ENCODE results near the gene FANCE.
A peak's percentile ranks its signal among the peaks of the same experiment; 100 is the strongest.

FANCE gene, protein sequence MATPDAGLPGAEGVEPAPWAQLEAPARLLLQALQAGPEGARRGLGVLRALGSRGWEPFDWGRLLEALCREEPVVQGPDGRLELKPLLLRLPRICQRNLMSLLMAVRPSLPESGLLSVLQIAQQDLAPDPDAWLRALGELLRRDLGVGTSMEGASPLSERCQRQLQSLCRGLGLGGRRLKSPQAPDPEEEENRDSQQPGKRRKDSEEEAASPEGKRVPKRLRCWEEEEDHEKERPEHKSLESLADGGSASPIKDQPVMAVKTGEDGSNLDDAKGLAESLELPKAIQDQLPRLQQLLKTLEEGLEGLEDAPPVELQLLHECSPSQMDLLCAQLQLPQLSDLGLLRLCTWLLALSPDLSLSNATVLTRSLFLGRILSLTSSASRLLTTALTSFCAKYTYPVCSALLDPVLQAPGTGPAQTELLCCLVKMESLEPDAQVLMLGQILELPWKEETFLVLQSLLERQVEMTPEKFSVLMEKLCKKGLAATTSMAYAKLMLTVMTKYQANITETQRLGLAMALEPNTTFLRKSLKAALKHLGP

DNA sequence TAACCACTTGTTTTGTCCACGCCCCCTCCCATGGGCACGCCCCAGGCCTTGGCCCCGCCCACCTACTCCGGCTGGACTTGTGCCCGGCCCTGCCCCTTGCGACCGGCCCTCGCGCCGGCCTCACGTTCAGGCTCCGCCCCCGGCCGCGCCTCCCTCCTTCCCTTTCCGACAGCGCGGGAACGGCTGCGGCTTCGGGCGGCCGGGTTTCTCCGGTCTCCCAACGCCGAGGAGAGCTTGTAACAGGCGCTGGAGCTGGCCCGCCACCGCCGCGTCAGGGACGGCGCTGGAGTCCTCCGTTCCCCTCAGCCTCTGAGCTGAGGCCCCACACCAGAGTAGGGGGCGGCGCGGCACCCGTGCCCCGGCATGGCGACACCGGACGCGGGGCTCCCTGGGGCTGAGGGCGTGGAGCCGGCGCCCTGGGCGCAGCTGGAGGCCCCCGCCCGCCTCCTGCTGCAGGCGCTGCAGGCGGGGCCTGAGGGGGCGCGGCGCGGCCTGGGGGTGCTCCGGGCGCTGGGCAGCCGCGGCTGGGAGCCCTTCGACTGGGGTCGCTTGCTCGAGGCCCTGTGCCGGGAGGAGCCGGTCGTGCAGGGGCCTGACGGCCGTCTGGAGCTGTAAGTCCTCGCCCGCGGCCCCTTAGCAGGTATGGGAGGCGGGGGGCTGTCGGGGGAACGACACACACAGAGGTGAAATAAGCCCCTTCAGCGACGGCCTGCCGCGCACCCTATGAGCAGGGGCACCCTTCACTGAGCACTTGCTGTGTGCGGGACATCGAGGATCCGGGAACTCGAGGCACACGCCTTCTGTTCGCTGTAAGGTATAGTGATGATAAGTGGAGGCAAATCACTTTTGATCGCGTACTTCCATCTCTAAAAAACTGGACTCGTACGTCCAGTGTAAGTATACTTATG is at the start of gene FANCE:
Gene FANCE (plus strand): TSS at position 156 of the 908 bp plus-strand sequence. CDS start 208 bp downstream, at position 364.
- H3K27ac ChIP-seq (ENCODE audit: low read depth, low read length): peak within 1 kb of the TSS; percentile 27
- peaks cover 2% of the 10 kb centered on the region for H3K36me3 ChIP-seq (ENCODE audit: control insufficient read depth, insufficient read depth, low read length)
- no peaks in the 10 kb centered on the region for H3K27me3 ChIP-seq (ENCODE audit: control insufficient read depth, insufficient read depth, low read length)
- peak within 1 kb of the TSS; percentile 63 for H3K4me3 ChIP-seq (ENCODE audit: low read length)
- peaks cover 7% of the 10 kb centered on the region for H3K4me1 ChIP-seq (ENCODE audit: control insufficient read depth, insufficient read depth, low read length)
- peak within 1 kb of the TSS; percentile 21 for H3K9ac ChIP-seq (ENCODE audit: low read length)

DNA sequence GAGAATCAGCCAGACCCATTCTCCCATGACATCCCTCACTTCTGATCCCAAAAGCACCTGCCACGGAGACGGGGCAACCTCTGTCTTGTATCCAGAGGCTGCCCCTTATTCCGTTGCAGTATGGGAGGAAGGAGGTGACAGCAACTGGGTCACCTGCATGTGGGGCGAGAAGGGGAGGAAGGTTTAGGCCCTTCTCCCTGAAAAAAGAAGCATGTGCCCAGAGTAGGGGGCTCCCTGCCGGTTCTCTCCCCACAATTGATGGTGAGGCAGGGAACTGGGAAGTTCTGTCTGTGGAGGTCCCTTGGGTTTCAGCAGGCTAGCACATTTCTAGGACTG is 49.3 kb upstream of the FANCE start:
- no peak overlapping the region for H3K4me3 ChIP-seq (ENCODE audit: low read length)
- no peaks in the 10 kb centered on the region for H3K4me1 ChIP-seq (ENCODE audit: control insufficient read depth, insufficient read depth, low read length)
- no peak overlapping the region for H3K9ac ChIP-seq (ENCODE audit: low read length)
- no peaks in the 10 kb centered on the region for H3K27me3 ChIP-seq (ENCODE audit: control insufficient read depth, insufficient read depth, low read length)
- H3K27ac ChIP-seq (ENCODE audit: low read depth, low read length): no peak overlapping the region
- no peaks in the 10 kb centered on the region for H3K36me3 ChIP-seq (ENCODE audit: control insufficient read depth, insufficient read depth, low read length)

DNA sequence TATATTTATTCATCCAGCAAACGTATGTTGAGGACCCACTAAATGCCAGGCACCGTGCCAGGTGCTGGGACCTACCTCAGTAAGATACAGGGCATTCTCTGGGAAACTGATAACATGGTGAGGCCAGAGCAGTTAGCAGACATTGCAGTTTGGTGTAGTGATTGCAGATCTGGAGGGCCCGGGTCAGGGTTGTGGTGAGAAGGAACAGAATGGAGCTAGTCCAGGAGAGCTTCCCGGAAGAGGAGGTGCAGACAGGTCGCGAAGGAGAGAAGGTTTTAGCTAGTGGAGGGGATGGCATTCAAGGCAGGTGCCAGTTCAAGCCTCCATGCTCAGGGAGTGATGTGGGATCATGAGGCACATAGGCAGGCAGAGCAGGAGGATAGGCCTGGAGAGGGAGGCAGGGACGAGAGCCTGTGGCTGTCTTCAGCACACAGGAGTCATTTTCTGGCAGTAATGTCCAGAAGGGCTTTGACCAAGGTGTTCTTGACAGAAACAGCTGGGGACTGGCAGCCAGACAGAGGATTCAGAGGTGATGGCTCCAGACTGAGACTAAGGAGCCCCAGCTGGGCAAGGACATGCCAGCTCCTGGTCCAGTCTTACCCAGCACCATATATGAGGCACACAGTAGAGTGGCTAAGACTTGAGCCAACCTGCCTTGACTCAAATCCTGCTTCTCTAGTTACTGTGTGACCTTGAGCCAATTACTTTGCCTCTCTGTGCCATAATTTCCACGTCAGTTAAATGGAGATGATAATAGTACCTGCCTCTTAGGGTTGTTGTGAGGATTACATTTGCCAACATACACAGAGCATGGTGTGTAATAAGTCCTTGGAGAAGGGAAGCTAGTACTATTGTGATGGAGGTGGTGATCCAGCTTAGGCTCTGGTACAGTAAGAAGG is 48.3 kb upstream of the FANCE start:
- no peak overlapping the region for H3K27ac ChIP-seq (ENCODE audit: low read depth, low read length)
- no peak overlapping the region for H3K9ac ChIP-seq (ENCODE audit: low read length)
- no peaks in the 10 kb centered on the region for H3K27me3 ChIP-seq (ENCODE audit: control insufficient read depth, insufficient read depth, low read length)
- H3K4me3 ChIP-seq (ENCODE audit: low read length): no peak overlapping the region
- no peaks in the 10 kb centered on the region for H3K36me3 ChIP-seq (ENCODE audit: control insufficient read depth, insufficient read depth, low read length)
- no peaks in the 10 kb centered on the region for H3K4me1 ChIP-seq (ENCODE audit: control insufficient read depth, insufficient read depth, low read length)

DNA sequence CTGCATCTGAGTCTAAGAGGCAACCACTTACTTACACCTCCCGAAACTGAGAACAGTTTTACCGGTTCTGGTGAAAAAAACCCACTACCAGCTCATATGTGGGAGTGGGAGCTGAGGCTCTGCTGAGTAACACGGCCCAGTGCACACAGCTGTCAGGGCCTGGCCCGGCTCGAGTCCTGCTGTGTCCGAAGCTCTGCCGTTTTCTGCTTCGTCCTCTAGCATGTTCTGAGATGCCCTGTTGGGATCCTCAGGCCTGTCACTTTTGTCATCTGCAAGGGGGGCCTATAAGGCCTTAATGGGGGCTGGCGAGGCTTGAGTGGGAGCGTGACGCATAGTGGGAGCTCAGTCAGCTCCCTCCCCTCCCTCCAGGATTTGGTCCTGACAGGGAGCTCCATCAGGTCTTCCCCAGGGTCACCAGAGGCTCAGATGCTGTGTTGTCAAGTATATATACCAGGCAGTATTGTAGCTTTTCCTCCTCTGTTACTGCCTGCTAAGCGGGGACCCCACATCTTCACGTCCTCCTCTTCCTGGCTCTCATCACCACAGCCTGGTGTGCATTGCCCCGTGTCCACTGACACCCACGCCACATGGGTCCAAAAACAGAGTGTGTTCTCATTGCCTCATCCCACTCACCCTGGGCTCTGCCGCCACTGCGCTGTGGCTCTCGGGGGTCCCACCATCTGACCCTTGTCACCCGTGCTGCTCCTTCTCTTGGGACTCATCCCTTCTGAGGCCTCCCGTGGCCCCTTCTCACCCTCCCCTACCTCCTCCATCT is 45.2 kb upstream of the FANCE start:
- Histone ChIP-seq H3K27me3 (ENCODE audit: control insufficient read depth, insufficient read depth, low read length) (no peaks in the 10 kb centered on the region), H3K9ac (ENCODE audit: low read length) (no peak overlapping the region), H3K36me3 (ENCODE audit: control insufficient read depth, insufficient read depth, low read length) (no peaks in the 10 kb centered on the region), H3K4me3 (ENCODE audit: low read length) (no peak overlapping the region), H3K27ac (ENCODE audit: low read depth, low read length) (no peak overlapping the region), H3K4me1 (ENCODE audit: control insufficient read depth, insufficient read depth, low read length) (no peaks in the 10 kb centered on the region)

DNA sequence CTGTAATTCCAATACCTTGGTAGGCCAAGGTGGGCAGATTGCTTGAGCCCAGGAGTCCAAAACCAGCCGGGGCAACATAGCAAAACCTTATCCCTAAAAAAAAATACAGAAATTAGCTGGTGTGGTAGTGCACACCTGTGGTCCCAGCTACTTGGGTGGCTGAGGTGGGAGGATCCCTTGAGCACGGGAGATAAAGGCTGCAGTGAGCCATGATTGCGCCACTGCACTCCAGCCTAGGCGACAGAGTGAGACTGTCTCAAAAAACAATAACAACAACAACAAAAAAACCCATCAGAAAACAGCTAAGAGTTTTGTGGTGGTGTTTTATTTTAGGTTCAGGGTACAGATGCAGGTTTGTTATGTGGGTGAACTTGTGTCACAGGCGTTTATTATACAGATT is 42.9 kb upstream of the FANCE start:
- H3K4me1 ChIP-seq (ENCODE audit: control insufficient read depth, insufficient read depth, low read length): no peaks in the 10 kb centered on the region
- peaks cover 10% of the 10 kb centered on the region for H3K36me3 ChIP-seq (ENCODE audit: control insufficient read depth, insufficient read depth, low read length)
- H3K4me3 ChIP-seq (ENCODE audit: low read length): no peak overlapping the region
- H3K27me3 ChIP-seq (ENCODE audit: control insufficient read depth, insufficient read depth, low read length): no peaks in the 10 kb centered on the region
- no peak overlapping the region for H3K9ac ChIP-seq (ENCODE audit: low read length)
- no peak overlapping the region for H3K27ac ChIP-seq (ENCODE audit: low read depth, low read length)

DNA sequence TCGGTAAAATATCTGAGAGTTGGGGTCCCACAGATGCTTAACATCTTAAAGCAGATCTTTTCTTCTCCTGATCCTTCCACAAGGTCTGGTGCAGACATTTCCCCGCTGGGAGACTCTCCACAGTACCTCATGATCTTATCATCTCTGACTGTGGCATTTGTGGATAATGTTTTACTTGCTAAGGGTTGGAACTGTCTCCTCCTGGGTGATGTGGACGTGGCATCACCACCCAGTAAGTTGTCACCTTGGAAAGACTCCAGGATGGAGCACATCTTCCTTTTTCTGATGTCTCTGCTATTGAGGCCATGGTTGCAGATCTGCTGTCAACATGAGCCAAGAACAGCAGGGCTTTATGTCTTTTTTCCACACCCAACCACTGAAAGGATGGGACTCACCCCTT is 42.0 kb upstream of the FANCE start:
- Histone ChIP-seq H3K4me1 (ENCODE audit: control insufficient read depth, insufficient read depth, low read length) (peaks cover 4% of the 10 kb centered on the region), H3K4me3 (ENCODE audit: low read length) (no peak overlapping the region), H3K27me3 (ENCODE audit: control insufficient read depth, insufficient read depth, low read length) (no peaks in the 10 kb centered on the region), H3K36me3 (ENCODE audit: control insufficient read depth, insufficient read depth, low read length) (peaks cover 12% of the 10 kb centered on the region), H3K27ac (ENCODE audit: low read depth, low read length) (no peak overlapping the region), H3K9ac (ENCODE audit: low read length) (no peak overlapping the region)

DNA sequence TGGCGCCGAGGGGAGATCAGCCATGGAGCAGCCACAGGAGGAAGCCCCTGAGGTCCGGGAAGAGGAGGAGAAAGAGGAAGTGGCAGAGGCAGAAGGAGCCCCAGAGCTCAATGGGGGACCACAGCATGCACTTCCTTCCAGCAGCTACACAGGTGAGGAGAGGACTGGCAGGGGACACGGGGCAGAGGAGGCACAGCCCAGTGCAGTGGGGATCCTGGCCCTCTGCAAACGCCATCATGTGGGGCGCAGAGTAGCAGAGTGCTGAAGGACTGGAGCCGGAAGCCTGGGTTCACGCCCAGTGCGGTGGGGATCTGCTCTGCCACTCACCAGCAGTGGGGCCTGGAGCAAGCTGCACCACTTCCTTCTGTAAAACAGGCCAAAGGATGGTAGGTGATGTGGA is 41.1 kb upstream of the FANCE start:
- Histone ChIP-seq H3K36me3 (ENCODE audit: control insufficient read depth, insufficient read depth, low read length) (peaks cover 14% of the 10 kb centered on the region), H3K4me1 (ENCODE audit: control insufficient read depth, insufficient read depth, low read length) (peaks cover 4% of the 10 kb centered on the region), H3K9ac (ENCODE audit: low read length) (no peak overlapping the region), H3K27ac (ENCODE audit: low read depth, low read length) (no peak overlapping the region), H3K4me3 (ENCODE audit: low read length) (no peak overlapping the region), H3K27me3 (ENCODE audit: control insufficient read depth, insufficient read depth, low read length) (no peaks in the 10 kb centered on the region)

DNA sequence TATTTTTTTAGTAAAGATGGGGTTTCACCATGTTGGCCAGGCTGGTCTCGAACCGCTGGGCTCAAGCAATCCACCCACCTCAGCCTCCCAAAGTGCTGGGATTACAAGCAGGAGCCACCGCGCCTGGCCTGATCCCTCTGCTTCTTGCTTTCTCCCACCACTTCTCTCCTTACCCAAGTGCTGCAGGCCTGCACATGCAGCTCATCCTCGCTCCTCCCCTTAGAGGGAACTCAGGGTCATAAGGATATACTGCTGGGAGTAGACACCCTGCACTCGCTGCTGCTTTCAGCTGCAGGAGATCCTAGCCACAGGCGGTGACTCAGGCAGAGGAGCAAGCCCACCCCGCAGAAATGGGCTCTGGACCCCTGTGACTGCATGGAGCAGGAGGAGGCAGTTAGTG is 40.0 kb upstream of the FANCE start:
- Histone ChIP-seq H3K9ac (ENCODE audit: low read length) (no peak overlapping the region), H3K4me1 (ENCODE audit: control insufficient read depth, insufficient read depth, low read length) (peaks cover 4% of the 10 kb centered on the region), H3K27ac (ENCODE audit: low read depth, low read length) (no peak overlapping the region), H3K4me3 (ENCODE audit: low read length) (no peak overlapping the region), H3K27me3 (ENCODE audit: control insufficient read depth, insufficient read depth, low read length) (no peaks in the 10 kb centered on the region), H3K36me3 (ENCODE audit: control insufficient read depth, insufficient read depth, low read length) (peaks cover 14% of the 10 kb centered on the region)

DNA sequence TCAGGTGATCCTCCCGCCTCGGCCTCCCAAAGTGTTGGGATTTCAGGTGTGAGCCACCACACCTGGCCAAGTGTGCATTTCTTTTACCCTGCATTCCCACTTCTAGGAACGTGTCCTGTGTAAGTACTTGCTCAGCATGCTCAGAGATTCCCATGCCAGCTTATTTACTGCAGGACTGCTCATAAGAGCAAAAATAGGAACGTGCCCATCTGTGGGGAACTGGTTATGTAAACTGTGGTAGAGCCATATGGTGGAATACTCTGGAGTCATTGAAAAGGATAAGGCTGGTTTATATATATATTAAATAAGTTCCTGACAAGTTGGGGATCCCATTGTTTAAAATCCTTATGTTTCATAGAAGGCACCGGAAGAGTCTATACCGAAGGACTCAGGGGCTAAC is 38.2 kb upstream of the FANCE start:
- H3K4me3 ChIP-seq (ENCODE audit: low read length): no peak overlapping the region
- H3K36me3 ChIP-seq (ENCODE audit: control insufficient read depth, insufficient read depth, low read length): peaks cover 14% of the 10 kb centered on the region
- H3K27ac ChIP-seq (ENCODE audit: low read depth, low read length): no peak overlapping the region
- no peak overlapping the region for H3K9ac ChIP-seq (ENCODE audit: low read length)
- H3K4me1 ChIP-seq (ENCODE audit: control insufficient read depth, insufficient read depth, low read length): peaks cover 4% of the 10 kb centered on the region
- no peaks in the 10 kb centered on the region for H3K27me3 ChIP-seq (ENCODE audit: control insufficient read depth, insufficient read depth, low read length)

DNA sequence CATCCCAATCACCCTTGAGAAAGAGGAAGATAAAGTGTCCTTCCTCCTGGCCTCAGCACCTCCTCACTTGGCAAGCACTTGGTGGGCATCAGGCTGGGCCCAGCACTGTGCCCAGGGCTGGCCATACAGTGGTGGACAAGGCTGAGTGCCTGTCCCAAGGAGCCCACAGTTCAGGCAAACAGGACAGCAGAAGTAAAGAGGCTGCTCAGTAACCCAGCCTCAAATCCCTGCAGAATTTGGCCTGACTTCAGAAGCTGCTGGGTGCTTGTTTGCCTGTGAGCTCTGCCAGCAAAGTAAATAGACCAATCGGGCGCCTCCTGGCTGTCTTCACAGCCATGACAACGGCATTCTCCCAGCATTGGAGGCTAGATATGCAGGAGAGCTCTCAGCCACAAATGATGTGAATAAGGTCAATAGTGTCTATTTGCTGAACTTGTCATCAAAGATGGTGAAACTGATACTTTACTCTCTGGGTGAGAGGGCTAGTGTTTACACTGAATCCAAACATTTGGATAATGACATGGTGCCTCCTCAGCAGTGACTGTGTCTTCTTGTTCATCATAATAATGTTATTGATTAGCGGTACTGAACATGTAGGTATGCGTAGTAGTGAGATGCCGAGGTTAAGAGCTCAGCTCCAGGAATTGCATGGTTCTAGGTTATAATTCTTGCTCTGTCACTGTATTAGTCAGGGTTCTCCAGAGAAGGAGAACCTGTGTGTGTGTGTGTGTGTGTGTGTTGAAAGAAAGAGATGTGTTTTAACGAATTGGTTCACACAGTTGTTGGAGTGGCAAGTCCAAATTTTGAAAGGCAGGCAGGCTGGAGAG is 36.9 kb upstream of the FANCE start:
- Histone ChIP-seq H3K4me1 (ENCODE audit: control insufficient read depth, insufficient read depth, low read length) (peaks cover 4% of the 10 kb centered on the region), H3K36me3 (ENCODE audit: control insufficient read depth, insufficient read depth, low read length) (peaks cover 18% of the 10 kb centered on the region), H3K4me3 (ENCODE audit: low read length) (no peak overlapping the region), H3K27me3 (ENCODE audit: control insufficient read depth, insufficient read depth, low read length) (no peaks in the 10 kb centered on the region), H3K9ac (ENCODE audit: low read length) (no peak overlapping the region), H3K27ac (ENCODE audit: low read depth, low read length) (peak overlapping the region; percentile 48)

Measured in rectal smooth muscle tissue (tissue), 1 donor.